IMR-90 (cell line): Measurements from ENCODE around the gene LBH.

Source experiments
- CHD1 ChIP-seq: IDR thresholded peaks from 2 replicates; pipeline ENCODE4 v1.6.1; 2012; ENCODE audit warnings: low read depth, low read length, improper control_type of control experiment
- FOS ChIP-seq: fragments of 150-350 bp; IDR thresholded peaks from 2 replicates; pipeline ENCODE4 v1.6.1; 2016; ENCODE audit warnings: low read depth, low read length
- POLR2A ChIP-seq: IDR thresholded peaks from 2 replicates; pipeline ENCODE4 v1.6.1; 2012; ENCODE audit warnings: mild to moderate bottlenecking, low read depth, low read length
- RAD21 ChIP-seq: IDR thresholded peaks from 2 replicates; pipeline ENCODE4 v1.6.1; 2012; ENCODE audit warnings: low read length, improper control_type of control experiment
- SMC3 ChIP-seq: fragments of 150-350 bp; IDR thresholded peaks from 2 replicates; pipeline ENCODE4 v1.6.1; 2016; ENCODE audit warnings: low read depth, mild to moderate bottlenecking, antibody characterized with exemption, low read length, moderate library complexity
- TF ChIP-seq, protein P1 (sequence below): conservative IDR thresholded peaks from 2 replicates; pipeline ENCODE4 v1.5.1; 2012; ENCODE audit warnings: mild to moderate bottlenecking, low read depth, low read length, improper control_type of control experiment
- TF ChIP-seq, protein P2 (sequence below): fragments of 150-350 bp; IDR thresholded peaks from 2 replicates; pipeline ENCODE4 v1.6.1; 2017; ENCODE audit warnings: mild to moderate bottlenecking, antibody characterized with exemption, low read length, low read depth

DNA sequence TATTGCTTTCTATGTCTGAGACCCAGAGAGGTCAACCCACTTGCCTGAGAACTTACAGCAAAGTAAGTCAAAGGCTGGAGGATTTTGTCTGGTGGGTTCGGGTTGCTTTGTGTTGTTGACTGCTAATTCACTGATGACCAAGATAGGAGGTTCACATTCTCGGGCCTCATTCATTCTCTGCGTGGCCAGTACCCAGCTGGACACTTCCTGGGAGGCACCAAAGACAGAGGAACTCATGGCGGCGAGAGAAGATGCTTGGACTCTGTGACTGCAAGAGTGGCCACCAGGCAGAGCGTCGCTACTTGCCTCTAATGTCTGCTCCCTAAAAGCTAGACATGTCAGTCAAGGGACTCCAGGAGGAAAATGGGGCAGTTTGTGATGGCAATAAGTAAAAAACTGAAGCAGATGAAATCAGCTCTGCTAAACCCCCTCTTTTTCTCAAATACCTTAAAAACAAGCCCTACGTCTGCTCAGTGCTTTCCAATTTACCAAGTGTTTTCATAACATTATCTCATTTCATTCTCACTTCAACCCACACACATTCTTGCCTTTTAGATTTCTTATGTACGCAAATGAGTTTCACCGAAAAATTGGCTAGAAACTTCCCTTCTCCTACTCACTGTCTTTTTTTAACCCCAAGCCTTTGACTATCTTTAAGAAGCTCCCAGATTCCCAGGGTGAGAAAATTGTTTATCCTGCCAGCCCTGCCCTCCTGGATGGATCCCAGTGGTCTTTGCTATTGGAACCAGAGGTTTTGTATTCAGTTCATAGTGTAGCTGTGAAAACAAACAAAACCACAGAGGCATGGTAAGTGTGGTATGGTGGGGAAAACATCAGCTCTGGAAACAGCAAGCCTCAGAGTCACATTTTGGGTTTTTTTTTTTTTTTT is 4.9 kb upstream of the LBH start:
- TF ChIP-seq, protein P1, sequence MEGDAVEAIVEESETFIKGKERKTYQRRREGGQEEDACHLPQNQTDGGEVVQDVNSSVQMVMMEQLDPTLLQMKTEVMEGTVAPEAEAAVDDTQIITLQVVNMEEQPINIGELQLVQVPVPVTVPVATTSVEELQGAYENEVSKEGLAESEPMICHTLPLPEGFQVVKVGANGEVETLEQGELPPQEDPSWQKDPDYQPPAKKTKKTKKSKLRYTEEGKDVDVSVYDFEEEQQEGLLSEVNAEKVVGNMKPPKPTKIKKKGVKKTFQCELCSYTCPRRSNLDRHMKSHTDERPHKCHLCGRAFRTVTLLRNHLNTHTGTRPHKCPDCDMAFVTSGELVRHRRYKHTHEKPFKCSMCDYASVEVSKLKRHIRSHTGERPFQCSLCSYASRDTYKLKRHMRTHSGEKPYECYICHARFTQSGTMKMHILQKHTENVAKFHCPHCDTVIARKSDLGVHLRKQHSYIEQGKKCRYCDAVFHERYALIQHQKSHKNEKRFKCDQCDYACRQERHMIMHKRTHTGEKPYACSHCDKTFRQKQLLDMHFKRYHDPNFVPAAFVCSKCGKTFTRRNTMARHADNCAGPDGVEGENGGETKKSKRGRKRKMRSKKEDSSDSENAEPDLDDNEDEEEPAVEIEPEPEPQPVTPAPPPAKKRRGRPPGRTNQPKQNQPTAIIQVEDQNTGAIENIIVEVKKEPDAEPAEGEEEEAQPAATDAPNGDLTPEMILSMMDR = no peak
- TF ChIP-seq FOS = no peak
- TF ChIP-seq RAD21 = no peak
- TF ChIP-seq POLR2A = no peak
- TF ChIP-seq, protein P2, sequence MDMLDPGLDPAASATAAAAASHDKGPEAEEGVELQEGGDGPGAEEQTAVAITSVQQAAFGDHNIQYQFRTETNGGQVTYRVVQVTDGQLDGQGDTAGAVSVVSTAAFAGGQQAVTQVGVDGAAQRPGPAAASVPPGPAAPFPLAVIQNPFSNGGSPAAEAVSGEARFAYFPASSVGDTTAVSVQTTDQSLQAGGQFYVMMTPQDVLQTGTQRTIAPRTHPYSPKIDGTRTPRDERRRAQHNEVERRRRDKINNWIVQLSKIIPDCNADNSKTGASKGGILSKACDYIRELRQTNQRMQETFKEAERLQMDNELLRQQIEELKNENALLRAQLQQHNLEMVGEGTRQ = no peak
- no peak for TF ChIP-seq SMC3
- no peak for TF ChIP-seq CHD1
